Astrocyte of the cerebellum (primary cell): ENCODE results near the gene A2ML1.
"Not testable (repeated sequence)": the region's sequence is repeated elsewhere in the genome, so short reads cannot be mapped to it uniquely, and the experiment has no call there.

Experiments used
- DNase-seq: peaks from one replicate; pipeline ENCODE4 v3.0.0-alpha.2; 2011; ENCODE audit warnings: low read depth
- H3K4me3 ChIP-seq: 2 replicates; pipeline ENCODE4 v1.5.1; 2011; ENCODE audit warnings: mild to moderate bottlenecking, low read depth, low read length, moderate library complexity
- CTCF ChIP-seq: IDR thresholded peaks from 2 replicates; pipeline ENCODE4 v1.5.1; 2012; ENCODE audit warnings: low read length, low read depth, moderate library complexity, mild to moderate bottlenecking; ENCODE audit errors: missing control alignments
- in situ Hi-C: cut with HindIII; loops from 2 replicates; pipeline ENCODE4 v1.10.0; 2017; ENCODE audit warnings: low sequenced_read_pairs

Gene A2ML1

GRCh38 chr12:8894986-8895385, 72.6 kb downstream of the A2ML1 start:
- H3K4me3 ChIP-seq: no peak overlapping the region
- in situ Hi-C loops: no loop called here
- no peak for DNase-seq
- no peak for TF ChIP-seq CTCF

GRCh38 chr12:8897081-8897480, 74.7 kb downstream of the A2ML1 start:
- no peak overlapping the region for H3K4me3 ChIP-seq
- TF ChIP-seq CTCF: no peak
- in situ Hi-C loops: no loop called here
- no peak for DNase-seq

GRCh38 chr12:8899830-8900229, 77.4 kb downstream of the A2ML1 start:
- in situ Hi-C loops: no loop called here
- DNase-seq: no peak
- TF ChIP-seq CTCF: no peak
- H3K4me3 ChIP-seq: no peak overlapping the region

- in situ Hi-C loops, DNase-seq, H3K4me3 ChIP-seq: not testable (repeated sequence)
These were observed 80.3 kb downstream of the A2ML1 start for GRCh38 chr12:8902703-8903102.

- no peak for TF ChIP-seq CTCF
- no peak for DNase-seq
- H3K4me3 ChIP-seq: no peak overlapping the region
- in situ Hi-C loops: no loop called here
These were observed 81.2 kb downstream of the A2ML1 start for GRCh38 chr12:8903646-8904045.

- no peak overlapping the region for H3K4me3 ChIP-seq
- in situ Hi-C loops: no loop called here
- TF ChIP-seq CTCF: no peak
- DNase-seq: no peak
These were observed 82.2 kb downstream of the A2ML1 start for GRCh38 chr12:8904665-8905064.

GRCh38 chr12:8905546-8905945, 83.1 kb downstream of the A2ML1 start:
- DNase-seq: no peak
- in situ Hi-C loops: no loop called here
- no peak overlapping the region for H3K4me3 ChIP-seq
- TF ChIP-seq CTCF: no peak
